Endometrial microvascular endothelial cells (primary cell): ENCODE data around the gene SMAD6. TPM values are rescaled to one million over a fixed set of nuclear protein-coding genes. Genes with fewer than 3 reads are reported as not detected.

Source experiments
- in situ Hi-C: cut with HindIII; loops from 2 replicates; pipeline ENCODE4 v1.10.0; 2017; ENCODE audit warnings: low sequenced_read_pairs, low pct_unique_long_range_greater_than_20kb; ENCODE audit errors: inconsistent ontology term
- total RNA-seq: library from RNA; depleted of rRNA; stranded (reverse); fragments of >200 nt; gene quantifications from one replicate; pipeline ENCODE4 v1.2.3, GENCODE V29; 2015; ENCODE audit errors: inconsistent ontology term

Gene SMAD6
- total RNA-seq, 1 donor from 2014 or later = 4.2 TPM

GRCh38 chr15:66729331-66729951 is 27.4 kb downstream of the SMAD6 start:
- in situ Hi-C loops = no loop called here

GRCh38 chr15:66730168-66731021 is 28.4 kb downstream of the SMAD6 start:
- in situ Hi-C loops = no loop called here

- in situ Hi-C loops = no loop called here
These were observed 31.9 kb downstream of the SMAD6 start for GRCh38 chr15:66733976-66734375.

- in situ Hi-C loops = no loop called here
These were observed 33.2 kb downstream of the SMAD6 start for GRCh38 chr15:66734961-66735908.

- in situ Hi-C loops = no loop called here
These were observed 33.9 kb downstream of the SMAD6 start for GRCh38 chr15:66735909-66736305.

GRCh38 chr15:66737243-66738010 is 35.4 kb downstream of the SMAD6 start:
- in situ Hi-C loops = no loop called here

GRCh38 chr15:66738116-66738515 is 36.1 kb downstream of the SMAD6 start:
- in situ Hi-C loops = no loop called here

- in situ Hi-C loops = no loop called here
These were observed 36.6 kb downstream of the SMAD6 start for GRCh38 chr15:66738595-66738994.

GRCh38 chr15:66739287-66739686 is 37.3 kb downstream of the SMAD6 start:
- in situ Hi-C loops = no loop called here

- in situ Hi-C loops = no loop called here
These were observed 38.8 kb downstream of the SMAD6 start for GRCh38 chr15:66740802-66741201.

- in situ Hi-C loops = no loop called here
These were observed 39.6 kb downstream of the SMAD6 start for GRCh38 chr15:66741646-66742045.

- in situ Hi-C loops = no loop called here
These were observed 40.2 kb downstream of the SMAD6 start for GRCh38 chr15:66742286-66742685.

- in situ Hi-C loops = no loop called here
These were observed 41.2 kb downstream of the SMAD6 start for GRCh38 chr15:66743204-66743603.

- in situ Hi-C loops = no loop called here
These were observed 41.9 kb downstream of the SMAD6 start for GRCh38 chr15:66743703-66744536.

- in situ Hi-C loops = no loop called here
These were observed 42.7 kb downstream of the SMAD6 start for GRCh38 chr15:66744610-66745279.

GRCh38 chr15:66745530-66746230 is 43.6 kb downstream of the SMAD6 start:
- in situ Hi-C loops = no loop called here

- in situ Hi-C loops = no loop called here
These were observed 44.2 kb downstream of the SMAD6 start for GRCh38 chr15:66746231-66746605.
